DND-41 (cell line): ENCODE results near the gene THSD7B.

Experiments used
- CTCF ChIP-seq: IDR thresholded peaks from 2 replicates; pipeline ENCODE4 v1.5.1; 2012; ENCODE audit warnings: borderline replicate concordance, low read length, moderate library complexity, mild to moderate bottlenecking; ENCODE audit not compliant: poor library complexity, severe bottlenecking; ENCODE audit errors: extremely low read depth
- EZH2 ChIP-seq: IDR thresholded peaks from 3 replicates; pipeline ENCODE4 v1.6.1; 2012; ENCODE audit warnings: borderline replicate concordance, low read depth, mild to moderate bottlenecking, moderate library complexity, low read length, inconsistent platforms; ENCODE audit not compliant: severe bottlenecking

GRCh38 chr2:136798766-136799165 lies 33.4 kb downstream of the THSD7B start:
- no peak for TF ChIP-seq CTCF
- TF ChIP-seq EZH2 = no peak
